ENCODE data around the gene RNF187. TPM values are rescaled to one million over a fixed set of nuclear protein-coding genes. Genes with fewer than 3 reads are reported as not detected.

Gene RNF187
- polyA plus RNA-seq, 1 donor (not counting 4 experiments of a cell fraction or from before 2014, with no cell fraction given), result 65.8 TPM

DNA sequence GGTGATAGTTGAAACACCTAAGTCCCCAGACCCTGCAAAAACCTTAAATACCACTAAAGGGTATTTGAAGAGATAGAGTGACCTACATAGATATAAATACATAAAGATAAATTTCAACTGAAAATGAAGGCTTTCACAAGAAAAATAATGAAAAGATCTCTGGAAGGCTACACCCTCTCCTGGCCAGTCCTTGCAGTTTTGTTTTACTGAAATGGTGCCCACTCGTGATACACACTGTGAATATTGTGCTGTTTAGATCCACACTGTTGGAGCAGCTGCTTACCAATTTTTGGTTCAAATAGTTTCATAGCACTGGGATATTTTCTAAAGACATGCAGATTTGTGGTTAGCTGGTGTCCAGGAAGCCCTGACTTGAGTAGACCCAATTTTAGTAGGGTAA lies 31.5 kb upstream of the RNF187 start:
- H3K79me2 ChIP-seq (ENCODE audit: control insufficient read depth, insufficient read depth, low read length), result no peaks in the 10 kb centered on the region
- H3K9me3 ChIP-seq (ENCODE audit: control insufficient read depth, low read depth, low read length), result no peaks in the 10 kb centered on the region
- H2AFZ ChIP-seq (ENCODE audit: control insufficient read depth, low read length), result no peak overlapping the region
- DNase-seq (ENCODE audit: low read depth, low spot score), result no peak
- peaks cover 10% of the 10 kb centered on the region for H3K4me1 ChIP-seq (ENCODE audit: control insufficient read depth, extremely low read depth, insufficient read depth, low read length)
- dilution Hi-C loops (cut with MboI; ENCODE audit: extremely low pct_ligation_motif_present, low sequenced_read_pairs), result no loop called here
- TF ChIP-seq EZH2 (IDR thresholded peaks at IDR 0.05; ENCODE audit: low read length), result no peak
- TF ChIP-seq, protein P1, sequence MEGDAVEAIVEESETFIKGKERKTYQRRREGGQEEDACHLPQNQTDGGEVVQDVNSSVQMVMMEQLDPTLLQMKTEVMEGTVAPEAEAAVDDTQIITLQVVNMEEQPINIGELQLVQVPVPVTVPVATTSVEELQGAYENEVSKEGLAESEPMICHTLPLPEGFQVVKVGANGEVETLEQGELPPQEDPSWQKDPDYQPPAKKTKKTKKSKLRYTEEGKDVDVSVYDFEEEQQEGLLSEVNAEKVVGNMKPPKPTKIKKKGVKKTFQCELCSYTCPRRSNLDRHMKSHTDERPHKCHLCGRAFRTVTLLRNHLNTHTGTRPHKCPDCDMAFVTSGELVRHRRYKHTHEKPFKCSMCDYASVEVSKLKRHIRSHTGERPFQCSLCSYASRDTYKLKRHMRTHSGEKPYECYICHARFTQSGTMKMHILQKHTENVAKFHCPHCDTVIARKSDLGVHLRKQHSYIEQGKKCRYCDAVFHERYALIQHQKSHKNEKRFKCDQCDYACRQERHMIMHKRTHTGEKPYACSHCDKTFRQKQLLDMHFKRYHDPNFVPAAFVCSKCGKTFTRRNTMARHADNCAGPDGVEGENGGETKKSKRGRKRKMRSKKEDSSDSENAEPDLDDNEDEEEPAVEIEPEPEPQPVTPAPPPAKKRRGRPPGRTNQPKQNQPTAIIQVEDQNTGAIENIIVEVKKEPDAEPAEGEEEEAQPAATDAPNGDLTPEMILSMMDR (optimal IDR thresholded peaks at IDR 0.05 in 1 of 3, IDR thresholded peaks at IDR 0.05 in 1 of 3, conservative IDR thresholded peaks at IDR 0.05 in 1 of 3; ENCODE audit: extremely low read depth in 1 of 3, insufficient read depth in 2 of 3, low read length in 3 of 3), result peak in 2 of 3 experiments; percentile 23 to 27
- no peak overlapping the region for H3K27ac ChIP-seq (ENCODE audit: control insufficient read depth, insufficient read depth, low read length)
- H3K4me2 ChIP-seq (ENCODE audit: control insufficient read depth, extremely low read depth, insufficient read depth, low read depth, low read length), result peak overlapping the region; percentile 58
- no peaks in the 10 kb centered on the region for H3K36me3 ChIP-seq (ENCODE audit: control insufficient read depth in 2 of 2, extremely low read depth in 1 of 2, insufficient read depth in 2 of 2, low read length in 2 of 2)
- H3K9me1 ChIP-seq (ENCODE audit: control insufficient read depth, extremely low read depth, insufficient read depth, low read length), result peaks cover 2% of the 10 kb centered on the region
- FAIRE-seq, result no peak
- H3K4me3 ChIP-seq (ENCODE audit: control insufficient read depth in 2 of 3, extremely low read depth in 1 of 3, insufficient read depth in 2 of 3, low read depth in 1 of 3, low read length in 3 of 3), result peak overlapping the region in 1 of 3 experiments; percentile 10
- H3K9ac ChIP-seq (ENCODE audit: control insufficient read depth, extremely low read depth, insufficient read depth, low read length), result no peak overlapping the region
- no peaks in the 10 kb centered on the region for H4K20me1 ChIP-seq (ENCODE audit: control insufficient read depth, extremely low read depth, insufficient read depth, low read length)
- peaks cover 3% of the 10 kb centered on the region for H3K27me3 ChIP-seq (ENCODE audit: control insufficient read depth, extremely low read depth, insufficient read depth, low read length)

DNA sequence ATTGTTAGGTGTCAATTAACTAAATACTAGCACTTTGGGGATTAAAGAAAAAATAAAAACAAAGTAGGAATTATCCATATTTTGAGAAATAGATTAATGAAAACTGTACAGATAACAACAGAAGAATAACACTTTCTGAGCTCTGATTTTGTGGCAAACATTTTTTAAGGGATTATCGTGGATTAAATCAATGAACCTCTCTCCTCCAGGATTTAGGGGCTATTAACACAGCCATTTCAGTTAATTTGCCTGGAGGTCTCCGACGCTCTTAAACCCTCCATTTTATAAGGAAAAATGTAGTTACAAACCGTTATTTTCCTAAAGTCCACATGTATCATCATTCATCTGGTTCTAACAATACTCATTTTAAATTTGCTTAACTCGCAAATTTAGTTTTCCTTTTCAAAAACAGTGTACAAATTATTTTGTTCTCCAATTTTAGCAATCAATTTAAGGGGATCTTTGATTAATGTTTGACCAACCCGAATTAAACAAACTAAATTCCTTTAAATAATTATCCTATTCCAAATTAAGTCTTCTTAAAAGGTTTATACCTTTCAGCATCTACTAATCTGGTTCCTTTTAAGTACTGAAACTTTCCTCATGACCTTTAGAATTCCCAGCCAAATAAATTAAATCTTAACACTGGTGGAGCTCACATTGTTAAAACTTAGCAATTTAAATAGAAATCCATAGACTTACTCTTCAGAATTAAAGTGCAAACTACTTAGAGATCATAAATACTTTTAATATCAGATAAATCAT lies 30.7 kb upstream of the RNF187 start:
- Histone ChIP-seq H3K36me3 (ENCODE audit: control insufficient read depth in 2 of 2, extremely low read depth in 1 of 2, insufficient read depth in 2 of 2, low read length in 2 of 2) (no peaks in the 10 kb centered on the region), H3K4me3 (ENCODE audit: control insufficient read depth in 2 of 3, extremely low read depth in 1 of 3, insufficient read depth in 2 of 3, low read depth in 1 of 3, low read length in 3 of 3) (peak overlapping the region; percentile 53 to 76 (median 70)), H3K27ac (ENCODE audit: control insufficient read depth, insufficient read depth, low read length) (no peak overlapping the region), H3K4me1 (ENCODE audit: control insufficient read depth, extremely low read depth, insufficient read depth, low read length) (peaks cover 10% of the 10 kb centered on the region), H3K27me3 (ENCODE audit: control insufficient read depth, extremely low read depth, insufficient read depth, low read length) (peaks cover 3% of the 10 kb centered on the region), H4K20me1 (ENCODE audit: control insufficient read depth, extremely low read depth, insufficient read depth, low read length) (no peaks in the 10 kb centered on the region), H3K9me3 (ENCODE audit: control insufficient read depth, low read depth, low read length) (no peaks in the 10 kb centered on the region), H3K4me2 (ENCODE audit: control insufficient read depth, extremely low read depth, insufficient read depth, low read depth, low read length) (peak overlapping the region; percentile 78), H2AFZ (ENCODE audit: control insufficient read depth, low read length) (no peak overlapping the region), H3K9me1 (ENCODE audit: control insufficient read depth, extremely low read depth, insufficient read depth, low read length) (peaks cover 2% of the 10 kb centered on the region), H3K79me2 (ENCODE audit: control insufficient read depth, insufficient read depth, low read length) (no peaks in the 10 kb centered on the region), H3K9ac (ENCODE audit: control insufficient read depth, extremely low read depth, insufficient read depth, low read length) (no peak overlapping the region)
- FAIRE-seq (no peak), DNase-seq (ENCODE audit: low read depth, low spot score) (no peak)
- TF ChIP-seq, protein P1 (optimal IDR thresholded peaks at IDR 0.05 in 1 of 3, IDR thresholded peaks at IDR 0.05 in 1 of 3, conservative IDR thresholded peaks at IDR 0.05 in 1 of 3; ENCODE audit: extremely low read depth in 1 of 3, insufficient read depth in 2 of 3, low read length in 3 of 3), result no peak
- dilution Hi-C loops (cut with MboI; ENCODE audit: extremely low pct_ligation_motif_present, low sequenced_read_pairs), result no loop called here
